HEK293 (cell line): ENCODE data around the gene TAS2R50.

ENCODE experiments used
- CTCF ChIA-PET: fragments of 350-600 bp; formaldehyde crosslinking; extraction: SDS; loops from one replicate; lab custom pipeline; 2021; ENCODE audit warnings: antibody characterized with exemption; lab: Yijun Ruan, JAX
- POLR2A ChIA-PET: fragments of 300-600 bp; formaldehyde crosslinking; extraction: SDS; loops from one replicate; lab custom pipeline; 2020; ENCODE audit warnings: antibody characterized with exemption, inconsistent platforms; lab: Yijun Ruan, JAX
- H3K27ac ChIP-seq: fragments of 200-500 bp; sonication (Bioruptor generic); 2 replicates; pipeline ENCODE4 v1.5.1; 2014; ENCODE audit warnings: low read depth, low read length, control low read depth, inconsistent platforms; ENCODE audit errors: extremely low read depth
- H3K36me3 ChIP-seq, 2 experiments: fragments of 200-500 bp in 1 of 2; sonication (Bioruptor generic) in 1 of 2; 1 replicate in 1 of 2; 2 replicates in 1 of 2; pipeline ENCODE4 v1.5.1; 2014 to 2017; ENCODE audit warnings: inconsistent platforms in 2 of 2, low read length in 2 of 2; ENCODE audit not compliant: control insufficient read depth in 2 of 2, insufficient read depth in 1 of 2
- H3K4me1 ChIP-seq: fragments of 200-500 bp; sonication (Bioruptor generic); 2 replicates; pipeline ENCODE4 v1.5.1; 2014; ENCODE audit warnings: mild to moderate bottlenecking, low read length, inconsistent platforms; ENCODE audit not compliant: control insufficient read depth, insufficient read depth
- H3K4me3 ChIP-seq: 2 replicates; pipeline ENCODE4 v1.5.1; 2011; ENCODE audit warnings: low read depth, mild to moderate bottlenecking, control low read depth, low read length, moderate library complexity
- H3K9me3 ChIP-seq: fragments of 200-500 bp; sonication (Bioruptor generic); 2 replicates; pipeline ENCODE4 v1.5.1; 2014; ENCODE audit warnings: low read depth, low read length, inconsistent platforms; ENCODE audit not compliant: control insufficient read depth, insufficient read depth
- GLI4 ChIP-seq: fragments of 450-650 bp; formaldehyde crosslinking; IDR thresholded peaks from 2 replicates; pipeline ENCODE4 v1.5.1; 2016; ENCODE audit warnings: missing biosample characterization, missing genetic modification characterization
- MYNN ChIP-seq: fragments of 450-650 bp; formaldehyde crosslinking; IDR thresholded peaks from 2 replicates; pipeline ENCODE4 v1.5.1; 2016; ENCODE audit warnings: missing biosample characterization, missing genetic modification characterization, borderline replicate concordance
- ZBTB48 ChIP-seq: fragments of 450-650 bp; formaldehyde crosslinking; IDR thresholded peaks from 2 replicates; pipeline ENCODE4 v1.5.1; 2016; ENCODE audit warnings: missing biosample characterization, missing genetic modification characterization
- ZFP69B ChIP-seq: fragments of 450-650 bp; formaldehyde crosslinking; IDR thresholded peaks from 2 replicates; pipeline ENCODE4 v1.5.1; 2016; ENCODE audit warnings: missing biosample characterization, missing genetic modification characterization
- ZNF132 ChIP-seq: fragments of 450-650 bp; formaldehyde crosslinking; IDR thresholded peaks from 2 replicates; pipeline ENCODE4 v1.5.1; 2017; ENCODE audit warnings: missing biosample characterization, missing genetic modification characterization, borderline replicate concordance
- ZNF16 ChIP-seq: fragments of 450-650 bp; formaldehyde crosslinking; IDR thresholded peaks from 2 replicates; pipeline ENCODE4 v1.5.1; 2016; ENCODE audit warnings: low read depth, missing biosample characterization, missing genetic modification characterization
- ZNF266 ChIP-seq: fragments of 450-650 bp; formaldehyde crosslinking; IDR thresholded peaks from 2 replicates; pipeline ENCODE4 v1.5.1; 2016; ENCODE audit warnings: missing biosample characterization, missing genetic modification characterization, low read depth
- ZNF350 ChIP-seq: fragments of 450-650 bp; formaldehyde crosslinking; IDR thresholded peaks from 2 replicates; pipeline ENCODE4 v1.5.0; 2017; ENCODE audit warnings: missing biosample characterization, mild to moderate bottlenecking, missing genetic modification characterization
- ZNF416 ChIP-seq: fragments of 450-650 bp; formaldehyde crosslinking; IDR thresholded peaks from 2 replicates; pipeline ENCODE4 v1.5.1; 2016; ENCODE audit warnings: missing biosample characterization, missing genetic modification characterization
- ZNF529 ChIP-seq: fragments of 450-650 bp; formaldehyde crosslinking; IDR thresholded peaks from 2 replicates; pipeline ENCODE4 v1.5.1; 2017; ENCODE audit warnings: missing genetic modification characterization, missing biosample characterization; ENCODE audit not compliant: insufficient replicate concordance
- ZNF548 ChIP-seq: fragments of 450-650 bp; formaldehyde crosslinking; IDR thresholded peaks from 2 replicates; pipeline ENCODE4 v1.5.1; 2016; ENCODE audit warnings: missing biosample characterization, missing genetic modification characterization
- ZNF561 ChIP-seq: fragments of 450-650 bp; IDR thresholded peaks from 2 replicates; pipeline ENCODE4 v1.5.1; 2018; ENCODE audit warnings: missing biosample characterization, missing genetic modification characterization, borderline replicate concordance
- ZNF610 ChIP-seq: fragments of 450-650 bp; formaldehyde crosslinking; IDR thresholded peaks from 2 replicates; pipeline ENCODE4 v1.5.1; 2016; ENCODE audit warnings: missing biosample characterization, missing genetic modification characterization, borderline replicate concordance
- ZNF707 ChIP-seq: fragments of 450-650 bp; formaldehyde crosslinking; IDR thresholded peaks from 2 replicates; pipeline ENCODE4 v1.5.1; 2016; ENCODE audit warnings: missing biosample characterization, missing genetic modification characterization
- ZNF76 ChIP-seq: fragments of 450-650 bp; formaldehyde crosslinking; IDR thresholded peaks from 2 replicates; pipeline ENCODE4; 2016; ENCODE audit warnings: low read depth, missing biosample characterization, missing genetic modification characterization, borderline replicate concordance
- TF ChIP-seq, protein P1 (sequence below): fragments of 450-650 bp; formaldehyde crosslinking; IDR thresholded peaks from 2 replicates; pipeline ENCODE4 v1.5.1; 2017; ENCODE audit warnings: missing biosample characterization, missing genetic modification characterization
- TF ChIP-seq, protein P2 (sequence below): fragments of 450-650 bp; formaldehyde crosslinking; IDR thresholded peaks from 2 replicates; pipeline ENCODE4 v1.5.1; 2017; ENCODE audit warnings: missing biosample characterization, missing genetic modification characterization
- TF ChIP-seq, protein P3 (sequence below): fragments of 450-650 bp; formaldehyde crosslinking; IDR thresholded peaks from 2 replicates; pipeline ENCODE4 v1.5.1; 2016; ENCODE audit warnings: missing biosample characterization, missing genetic modification characterization
- TF ChIP-seq, protein P4 (sequence below): fragments of 450-650 bp; formaldehyde crosslinking; IDR thresholded peaks from 2 replicates; pipeline ENCODE4 v1.5.1; 2016; ENCODE audit warnings: missing biosample characterization, missing genetic modification characterization
- TF ChIP-seq, protein P5 (sequence below): fragments of 450-650 bp; formaldehyde crosslinking; IDR thresholded peaks from 2 replicates; pipeline ENCODE4 v1.5.1; 2016; ENCODE audit warnings: missing biosample characterization, missing genetic modification characterization

The TAS2R50 gene

DNA sequence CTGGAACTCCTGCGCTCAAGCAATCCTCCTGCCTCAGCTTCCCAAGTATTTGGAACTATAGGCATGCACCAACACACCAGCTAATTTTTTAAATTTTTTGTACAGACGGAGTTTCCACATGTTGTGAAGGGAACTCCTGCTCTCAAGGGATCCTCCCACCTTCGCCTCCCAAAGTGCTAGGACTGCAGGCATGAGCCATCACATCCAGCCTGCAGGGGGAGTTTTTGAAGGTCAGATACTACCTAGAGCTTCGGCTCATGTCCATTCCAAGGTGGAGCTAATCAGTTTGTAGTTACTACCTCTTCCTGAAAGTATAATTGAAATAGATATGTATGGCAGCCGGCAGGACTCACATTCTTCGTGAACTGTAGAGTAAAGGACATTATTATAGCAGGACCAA is 39.4 kb upstream of the TAS2R50 start:
- no peak overlapping the region for H3K4me3 ChIP-seq
- POLR2A ChIA-PET: no interaction called here

DNA sequence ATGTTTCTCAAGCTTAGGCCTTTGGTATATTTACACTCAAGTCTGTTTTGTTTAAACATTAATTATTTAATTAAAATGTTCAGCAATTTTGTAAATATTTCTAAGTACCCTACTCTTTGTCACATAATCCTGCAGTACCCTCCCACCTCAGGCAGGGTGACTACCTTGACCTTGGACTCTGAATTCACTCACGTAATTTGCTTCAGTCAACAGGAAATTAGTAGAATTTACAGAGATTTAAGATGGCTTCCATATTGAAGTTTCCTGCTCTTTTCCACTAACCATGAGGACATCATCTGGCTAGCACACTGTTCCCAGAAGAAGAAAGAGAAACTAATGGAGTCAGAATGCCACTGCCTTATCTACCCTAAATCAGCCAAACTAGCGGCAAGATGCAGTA is 36.7 kb upstream of the TAS2R50 start:
- Histone ChIP-seq H3K4me3 (no peak overlapping the region), H3K9me3 (no peaks in the 10 kb centered on the region), H3K27ac (no peak overlapping the region), H3K4me1 (no peaks in the 10 kb centered on the region), H3K36me3 (peaks cover 0 to 7% of the 10 kb centered on the region in 2 experiments; a peak in 2 of 3 replicates)
- POLR2A ChIA-PET: no interaction called here
- CTCF ChIA-PET: interaction anchor here (0.9 kb wide), 1 partner anchor 10 kb away, joined by 3 read pairs; no protein-coding TSS in a partner anchor
- TF ChIP-seq ZNF548 (tag by site-specific recombination) (no peak), ZNF266 (tag by site-specific recombination) (no peak), ZNF16 (tag by site-specific recombination) (no peak), MYNN (tag by site-specific recombination) (no peak), ZNF529 (tag by site-specific recombination) (no peak), ZNF416 (tag by site-specific recombination) (no peak)
- TF ChIP-seq, protein P1, sequence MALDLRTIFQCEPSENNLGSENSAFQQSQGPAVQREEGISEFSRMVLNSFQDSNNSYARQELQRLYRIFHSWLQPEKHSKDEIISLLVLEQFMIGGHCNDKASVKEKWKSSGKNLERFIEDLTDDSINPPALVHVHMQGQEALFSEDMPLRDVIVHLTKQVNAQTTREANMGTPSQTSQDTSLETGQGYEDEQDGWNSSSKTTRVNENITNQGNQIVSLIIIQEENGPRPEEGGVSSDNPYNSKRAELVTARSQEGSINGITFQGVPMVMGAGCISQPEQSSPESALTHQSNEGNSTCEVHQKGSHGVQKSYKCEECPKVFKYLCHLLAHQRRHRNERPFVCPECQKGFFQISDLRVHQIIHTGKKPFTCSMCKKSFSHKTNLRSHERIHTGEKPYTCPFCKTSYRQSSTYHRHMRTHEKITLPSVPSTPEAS: no peak
- TF ChIP-seq, protein P2, sequence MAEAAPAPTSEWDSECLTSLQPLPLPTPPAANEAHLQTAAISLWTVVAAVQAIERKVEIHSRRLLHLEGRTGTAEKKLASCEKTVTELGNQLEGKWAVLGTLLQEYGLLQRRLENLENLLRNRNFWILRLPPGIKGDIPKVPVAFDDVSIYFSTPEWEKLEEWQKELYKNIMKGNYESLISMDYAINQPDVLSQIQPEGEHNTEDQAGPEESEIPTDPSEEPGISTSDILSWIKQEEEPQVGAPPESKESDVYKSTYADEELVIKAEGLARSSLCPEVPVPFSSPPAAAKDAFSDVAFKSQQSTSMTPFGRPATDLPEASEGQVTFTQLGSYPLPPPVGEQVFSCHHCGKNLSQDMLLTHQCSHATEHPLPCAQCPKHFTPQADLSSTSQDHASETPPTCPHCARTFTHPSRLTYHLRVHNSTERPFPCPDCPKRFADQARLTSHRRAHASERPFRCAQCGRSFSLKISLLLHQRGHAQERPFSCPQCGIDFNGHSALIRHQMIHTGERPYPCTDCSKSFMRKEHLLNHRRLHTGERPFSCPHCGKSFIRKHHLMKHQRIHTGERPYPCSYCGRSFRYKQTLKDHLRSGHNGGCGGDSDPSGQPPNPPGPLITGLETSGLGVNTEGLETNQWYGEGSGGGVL: no peak

More for the DNA sequence above, 39.4 kb upstream of the TAS2R50 start:
- Histone ChIP-seq H3K27ac (no peak overlapping the region), H3K36me3 (peaks cover 0 to 7% of the 10 kb centered on the region in 2 experiments; a peak in 2 of 3 replicates), H3K9me3 (no peaks in the 10 kb centered on the region), H3K4me1 (no peaks in the 10 kb centered on the region)
- CTCF ChIA-PET: interaction anchor here (0.8 kb wide), 1 partner anchor 117 kb away, joined by 3 read pairs; the partner anchor contains the start of gene TAS2R13
- TF ChIP-seq ZNF132: no peak
- TF ChIP-seq ZNF707 (tag by site-specific recombination): no peak
- TF ChIP-seq ZNF610 (tag by site-specific recombination): no peak
- TF ChIP-seq ZNF76 (tag by site-specific recombination): no peak
- TF ChIP-seq, protein P3, sequence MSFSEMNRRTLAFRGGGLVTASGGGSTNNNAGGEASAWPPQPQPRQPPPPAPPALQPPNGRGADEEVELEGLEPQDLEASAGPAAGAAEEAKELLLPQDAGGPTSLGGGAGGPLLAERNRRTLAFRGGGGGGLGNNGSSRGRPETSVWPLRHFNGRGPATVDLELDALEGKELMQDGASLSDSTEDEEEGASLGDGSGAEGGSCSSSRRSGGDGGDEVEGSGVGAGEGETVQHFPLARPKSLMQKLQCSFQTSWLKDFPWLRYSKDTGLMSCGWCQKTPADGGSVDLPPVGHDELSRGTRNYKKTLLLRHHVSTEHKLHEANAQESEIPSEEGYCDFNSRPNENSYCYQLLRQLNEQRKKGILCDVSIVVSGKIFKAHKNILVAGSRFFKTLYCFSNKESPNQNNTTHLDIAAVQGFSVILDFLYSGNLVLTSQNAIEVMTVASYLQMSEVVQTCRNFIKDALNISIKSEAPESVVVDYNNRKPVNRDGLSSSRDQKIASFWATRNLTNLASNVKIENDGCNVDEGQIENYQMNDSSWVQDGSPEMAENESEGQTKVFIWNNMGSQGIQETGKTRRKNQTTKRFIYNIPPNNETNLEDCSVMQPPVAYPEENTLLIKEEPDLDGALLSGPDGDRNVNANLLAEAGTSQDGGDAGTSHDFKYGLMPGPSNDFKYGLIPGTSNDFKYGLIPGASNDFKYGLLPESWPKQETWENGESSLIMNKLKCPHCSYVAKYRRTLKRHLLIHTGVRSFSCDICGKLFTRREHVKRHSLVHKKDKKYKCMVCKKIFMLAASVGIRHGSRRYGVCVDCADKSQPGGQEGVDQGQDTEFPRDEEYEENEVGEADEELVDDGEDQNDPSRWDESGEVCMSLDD (tag by site-specific recombination): no peak
- TF ChIP-seq, protein P4, sequence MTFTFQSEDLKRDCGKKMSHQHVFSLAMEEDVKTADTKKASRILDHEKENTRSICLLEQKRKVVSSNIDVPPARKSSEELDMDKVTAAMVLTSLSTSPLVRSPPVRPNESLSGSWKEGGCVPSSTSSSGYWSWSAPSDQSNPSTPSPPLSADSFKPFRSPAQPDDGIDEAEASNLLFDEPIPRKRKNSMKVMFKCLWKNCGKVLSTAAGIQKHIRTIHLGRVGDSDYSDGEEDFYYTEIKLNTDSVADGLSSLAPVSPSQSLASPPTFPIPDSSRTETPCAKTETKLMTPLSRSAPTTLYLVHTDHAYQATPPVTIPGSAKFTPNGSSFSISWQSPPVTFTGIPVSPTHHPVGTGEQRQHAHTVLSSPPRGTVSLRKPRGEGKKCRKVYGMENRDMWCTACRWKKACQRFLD (tag by site-specific recombination): no peak
- no peak for TF ChIP-seq ZNF350 (tag by site-specific recombination)
- TF ChIP-seq, protein P5, sequence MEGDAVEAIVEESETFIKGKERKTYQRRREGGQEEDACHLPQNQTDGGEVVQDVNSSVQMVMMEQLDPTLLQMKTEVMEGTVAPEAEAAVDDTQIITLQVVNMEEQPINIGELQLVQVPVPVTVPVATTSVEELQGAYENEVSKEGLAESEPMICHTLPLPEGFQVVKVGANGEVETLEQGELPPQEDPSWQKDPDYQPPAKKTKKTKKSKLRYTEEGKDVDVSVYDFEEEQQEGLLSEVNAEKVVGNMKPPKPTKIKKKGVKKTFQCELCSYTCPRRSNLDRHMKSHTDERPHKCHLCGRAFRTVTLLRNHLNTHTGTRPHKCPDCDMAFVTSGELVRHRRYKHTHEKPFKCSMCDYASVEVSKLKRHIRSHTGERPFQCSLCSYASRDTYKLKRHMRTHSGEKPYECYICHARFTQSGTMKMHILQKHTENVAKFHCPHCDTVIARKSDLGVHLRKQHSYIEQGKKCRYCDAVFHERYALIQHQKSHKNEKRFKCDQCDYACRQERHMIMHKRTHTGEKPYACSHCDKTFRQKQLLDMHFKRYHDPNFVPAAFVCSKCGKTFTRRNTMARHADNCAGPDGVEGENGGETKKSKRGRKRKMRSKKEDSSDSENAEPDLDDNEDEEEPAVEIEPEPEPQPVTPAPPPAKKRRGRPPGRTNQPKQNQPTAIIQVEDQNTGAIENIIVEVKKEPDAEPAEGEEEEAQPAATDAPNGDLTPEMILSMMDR (tag by site-specific recombination): no peak
- TF ChIP-seq GLI4: no peak
- TF ChIP-seq ZNF561 (tag by site-specific recombination): no peak
- TF ChIP-seq ZFP69B (tag by site-specific recombination): no peak
- no peak for TF ChIP-seq ZBTB48
- TF ChIP-seq, all 188 proteins: peak for 0
